HG03103 (cell line): ENCODE measurements around the gene DMAC1.

Experiments
- ATAC-seq: cut with Tn5 transposase; IDR thresholded peaks from one replicate; pipeline ENCODE4 v1.9.1; 2021; ENCODE audit warnings: low read depth; ENCODE audit not compliant: unreplicated experiment

The DMAC1 gene

GRCh38 chr9:7784472-7784871 is 15.1 kb downstream of the DMAC1 start:
- ATAC-seq: no peak

- no peak for ATAC-seq
These were observed 15.9 kb downstream of the DMAC1 start for GRCh38 chr9:7783635-7784063.

DNA sequence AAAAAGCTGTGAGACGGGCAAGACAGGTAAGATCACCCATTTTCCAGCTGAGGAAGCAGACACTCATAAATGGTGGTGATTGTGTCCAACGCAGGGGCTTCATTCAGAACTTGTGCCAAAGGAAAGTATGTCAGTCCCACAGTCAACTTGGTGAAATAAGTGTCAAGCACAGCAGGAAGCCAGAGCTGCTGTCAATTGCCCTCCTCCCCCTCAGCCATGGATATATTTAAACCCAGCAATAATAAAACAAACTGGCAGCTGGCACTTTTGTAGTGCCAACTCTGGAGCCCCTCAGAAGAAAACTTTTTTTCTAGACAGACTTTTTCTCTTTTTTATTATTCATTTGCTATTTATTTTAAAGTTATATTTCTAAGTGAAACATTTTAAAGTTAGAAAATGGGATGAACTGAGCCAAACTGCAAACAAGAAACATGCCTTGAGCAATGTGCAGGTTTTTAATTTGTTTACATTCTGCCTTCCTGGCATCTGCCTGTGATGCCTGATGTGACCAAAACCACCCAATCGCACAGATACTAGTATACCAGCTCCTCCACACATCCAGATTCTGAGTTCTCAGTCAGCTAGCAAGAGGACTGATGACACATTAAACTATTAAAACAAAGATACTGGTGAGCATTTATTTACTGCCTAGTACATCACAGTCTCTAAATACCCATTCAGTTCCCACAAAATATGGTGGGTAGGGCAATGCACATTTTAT is 17.0 kb downstream of the DMAC1 start:
- no peak for ATAC-seq

DNA sequence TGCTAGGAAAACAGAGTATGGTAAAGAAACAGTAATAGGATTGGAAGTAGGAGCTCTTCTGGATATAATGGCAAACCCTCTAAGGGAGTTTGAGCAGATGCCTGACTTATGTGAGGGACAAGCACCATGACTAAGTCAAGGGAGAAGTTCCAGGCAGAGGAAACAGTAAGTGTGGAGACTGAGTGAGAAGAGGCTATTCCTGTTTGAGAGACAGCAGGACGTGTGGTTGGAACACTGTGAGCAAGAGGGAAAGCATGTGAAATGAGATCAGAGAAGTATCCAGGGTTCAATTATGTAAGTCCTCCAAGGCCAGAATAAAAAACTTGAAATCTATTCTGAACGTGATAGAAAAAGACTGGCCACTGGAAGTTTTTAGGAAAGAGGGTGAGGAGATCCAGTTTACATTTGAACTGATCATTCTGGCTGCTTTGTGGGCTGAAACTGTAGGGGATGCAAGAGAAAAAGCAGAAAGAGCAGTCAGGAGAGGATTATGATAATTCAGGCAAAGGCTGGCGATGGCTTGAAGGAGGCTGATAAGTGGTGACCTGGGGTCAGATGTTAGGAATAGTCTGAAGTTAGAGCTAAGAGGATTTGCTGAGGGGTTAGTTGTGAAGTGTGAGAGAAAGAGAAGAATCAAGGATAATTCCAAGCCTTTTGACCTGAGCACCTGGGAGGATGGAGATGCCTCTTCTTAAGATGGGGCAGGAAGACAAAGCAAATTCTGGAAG is 19.2 kb downstream of the DMAC1 start:
- ATAC-seq: no peak

DNA sequence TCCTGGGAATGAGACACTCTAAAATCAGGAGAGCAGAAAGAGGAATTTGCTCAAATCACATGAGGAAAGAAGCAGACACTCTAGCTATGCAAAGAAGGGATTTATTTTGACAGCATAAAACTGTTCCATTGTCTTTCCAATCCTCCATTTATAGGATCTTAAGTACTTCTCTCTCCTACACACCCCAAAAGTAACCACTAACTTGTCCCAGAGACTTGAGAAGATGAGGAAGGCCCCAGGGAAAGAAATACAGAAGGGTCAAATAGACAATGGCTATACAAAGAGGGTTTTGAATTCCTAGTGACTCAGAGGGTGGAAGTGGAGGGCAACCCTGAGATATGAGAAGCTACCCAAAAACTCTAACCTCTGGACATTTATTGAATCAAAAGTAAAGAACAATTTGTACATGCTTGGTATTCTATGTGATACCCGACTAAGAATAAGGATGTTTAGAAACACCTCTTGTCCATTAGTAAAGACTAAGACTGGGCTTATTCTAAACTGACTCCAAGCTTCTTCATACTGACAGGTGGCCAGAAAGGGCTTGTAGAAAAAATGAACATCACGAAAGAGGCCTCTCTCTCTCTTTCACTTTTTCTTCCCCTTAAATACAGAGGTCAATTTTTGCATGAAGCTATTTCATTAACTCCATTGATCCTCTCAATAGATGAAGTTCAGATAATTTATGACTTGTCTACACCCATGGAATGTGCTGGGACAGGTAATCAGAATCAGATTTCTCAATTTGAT is 20.6 kb downstream of the DMAC1 start:
- no peak for ATAC-seq

- no peak for ATAC-seq
These were observed 21.8 kb downstream of the DMAC1 start for GRCh38 chr9:7777771-7778170.

- no peak for ATAC-seq
These were observed 29.5 kb downstream of the DMAC1 start for GRCh38 chr9:7770111-7770510.

DNA sequence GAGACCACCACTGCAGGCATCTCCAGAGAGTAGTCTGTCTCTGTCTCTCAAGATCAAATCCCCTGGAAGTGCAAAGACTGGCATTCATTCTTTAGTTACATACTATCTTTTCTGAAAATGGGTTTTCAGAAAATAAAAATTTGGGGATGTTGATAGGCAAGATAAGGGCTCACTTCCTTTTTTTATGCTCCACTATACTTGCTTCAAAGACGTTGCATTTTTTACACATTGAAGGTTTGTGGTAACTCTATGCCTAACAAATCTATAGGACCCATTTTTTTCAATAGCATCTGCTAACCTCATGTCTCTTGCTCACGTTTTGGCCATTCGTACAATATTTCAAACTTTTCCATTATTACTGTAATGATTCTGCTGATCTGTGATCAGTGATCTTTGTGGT is 37.0 kb downstream of the DMAC1 start:
- ATAC-seq: no peak

GRCh38 chr9:7760014-7760415 is 39.6 kb downstream of the DMAC1 start:
- ATAC-seq: no peak

DNA sequence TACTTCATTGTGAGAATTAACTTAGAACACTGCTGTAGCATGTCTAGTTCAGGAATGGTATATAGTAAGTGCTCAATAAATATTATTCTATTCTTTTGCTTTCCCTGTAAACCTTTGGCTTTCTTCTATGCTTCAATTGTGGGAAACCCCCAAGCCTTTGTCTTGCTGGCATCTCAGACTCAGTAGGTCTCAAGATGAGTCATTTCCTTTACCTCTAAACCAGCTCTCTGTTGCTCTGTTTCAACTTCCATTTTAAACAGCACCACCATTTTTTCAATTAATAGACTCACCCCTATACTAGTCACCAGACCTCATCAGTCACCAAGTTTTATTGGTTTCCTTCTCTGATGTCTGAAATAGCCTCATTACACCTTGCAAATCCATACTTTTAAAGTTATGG is 43.5 kb downstream of the DMAC1 start:
- peak; percentile 99 for ATAC-seq

DNA sequence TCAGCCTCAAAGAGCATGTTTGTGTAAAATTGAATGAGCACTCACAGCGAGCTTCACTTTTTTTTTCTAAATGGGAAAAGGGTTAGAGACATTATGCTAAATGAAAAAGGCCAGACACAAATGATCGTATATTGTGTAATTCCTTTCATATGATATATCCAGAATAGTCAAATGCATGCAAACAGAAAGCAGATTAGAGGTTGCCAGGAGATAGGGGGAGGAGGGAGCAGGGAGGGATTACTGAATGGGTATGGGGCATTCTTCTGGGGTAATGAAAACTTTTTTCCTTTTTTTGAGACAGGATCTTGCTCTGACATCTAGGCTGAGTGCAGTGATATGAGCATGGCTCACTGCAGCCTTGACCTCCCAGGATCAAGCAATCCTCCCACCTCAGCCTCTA is 47.1 kb downstream of the DMAC1 start:
- ATAC-seq: no peak
